Mesenchymal stem cell (in vitro differentiated cells and primary cell): ENCODE measurements around the gene ATP6V0A1.
"Not testable (repeated sequence)": the region's sequence is repeated elsewhere in the genome, so short reads cannot be mapped to it uniquely, and the experiment has no call there.

Source experiments
- DNase-seq: peaks from one replicate; pipeline ENCODE4 v3.0.0-alpha.2; 2013
- H2AFZ ChIP-seq: one replicate; pipeline ENCODE4 v1.6.1; 2013; ENCODE audit warnings: low read depth, mild to moderate bottlenecking, control low read depth, inconsistent platforms, low read length, moderate library complexity
- H2AK5ac ChIP-seq: 2 replicates; pipeline ENCODE4 v1.6.1; 2013; ENCODE audit warnings: low read length, moderate library complexity, mild to moderate bottlenecking, inconsistent platforms; ENCODE audit not compliant: severe bottlenecking
- H2BK120ac ChIP-seq: one replicate; pipeline ENCODE4 v1.6.1; 2013; ENCODE audit warnings: low read depth, mild to moderate bottlenecking, inconsistent platforms, low read length, moderate library complexity
- H2BK12ac ChIP-seq, 2 experiments: one replicate each; pipeline ENCODE4 v1.6.1; 2013; ENCODE audit warnings: inconsistent platforms in 2 of 2, low read length in 2 of 2, mild to moderate bottlenecking in 2 of 2, moderate library complexity in 2 of 2, control low read depth in 1 of 2
- H2BK15ac ChIP-seq: one replicate; pipeline ENCODE4 v1.6.1; 2013; ENCODE audit warnings: mild to moderate bottlenecking, low read depth, inconsistent platforms; ENCODE audit not compliant: poor library complexity, severe bottlenecking
- H2BK5ac ChIP-seq: 2 replicates; pipeline ENCODE4 v1.6.1; 2013; ENCODE audit warnings: low read depth, mild to moderate bottlenecking, low read length, control low read depth, inconsistent platforms; ENCODE audit not compliant: poor library complexity, severe bottlenecking
- H3K14ac ChIP-seq, 2 experiments: one replicate each; pipeline ENCODE4 v1.6.1; 2013; ENCODE audit warnings: inconsistent platforms in 2 of 2, low read length in 2 of 2, control low read depth in 1 of 2, mild to moderate bottlenecking in 1 of 2, moderate library complexity in 1 of 2
- H3K18ac ChIP-seq, 2 experiments: one replicate each; pipeline ENCODE4 v1.6.1; 2013; ENCODE audit warnings: inconsistent platforms in 2 of 2, low read length in 2 of 2, control low read depth in 1 of 2, low read depth in 1 of 2, mild to moderate bottlenecking in 1 of 2
- H3K23ac ChIP-seq, 2 experiments: one replicate each; pipeline ENCODE4 v1.6.1; 2013; ENCODE audit warnings: inconsistent platforms in 2 of 2, low read length in 2 of 2, mild to moderate bottlenecking in 2 of 2, moderate library complexity in 2 of 2, control low read depth in 1 of 2
- H3K27ac ChIP-seq: 2 replicates; pipeline ENCODE4 v1.5.1; 2013; ENCODE audit warnings: mild to moderate bottlenecking, moderate library complexity, low read length, control low read depth, inconsistent platforms; ENCODE audit not compliant: poor library complexity, severe bottlenecking
- H3K27me3 ChIP-seq, 2 experiments: 2 replicates each; pipeline versions ENCODE4 v1.6.1 to v1.7.0; 2013; ENCODE audit warnings: low read length in 2 of 2, mild to moderate bottlenecking in 2 of 2, moderate library complexity in 2 of 2, control low read depth in 1 of 2, inconsistent platforms in 1 of 2; ENCODE audit not compliant: control insufficient read depth in 1 of 2, insufficient read depth in 1 of 2
- H3K36me3 ChIP-seq, 2 experiments: 2 replicates each; pipeline versions ENCODE4 v1.6.1 to v1.7.0; 2013; ENCODE audit warnings: low read length in 2 of 2, control low read depth in 1 of 2, inconsistent platforms in 1 of 2, low read depth in 1 of 2, mild to moderate bottlenecking in 1 of 2; ENCODE audit not compliant: insufficient read depth in 2 of 2, control insufficient read depth in 1 of 2
- H3K4ac ChIP-seq, 2 experiments: one replicate each; pipeline ENCODE4 v1.6.1; 2013; ENCODE audit warnings: inconsistent platforms in 2 of 2, low read length in 2 of 2, mild to moderate bottlenecking in 2 of 2, moderate library complexity in 2 of 2, control low read depth in 1 of 2, low read depth in 1 of 2
- H3K4me1 ChIP-seq: 2 replicates; pipeline ENCODE4 v1.6.1; 2013; ENCODE audit warnings: low read depth, low read length, control low read depth; ENCODE audit not compliant: control insufficient read depth, insufficient read depth
- H3K4me2 ChIP-seq: 2 replicates; pipeline ENCODE4 v1.6.1; 2013; ENCODE audit warnings: low read length, mild to moderate bottlenecking, inconsistent platforms; ENCODE audit not compliant: poor library complexity, severe bottlenecking
- H3K4me3 ChIP-seq, 2 experiments: 2 replicates each; pipeline versions ENCODE4 v1.5.1 to v1.7.0; 2013; ENCODE audit warnings: low read length in 2 of 2, mild to moderate bottlenecking in 2 of 2, control low read depth in 1 of 2, low read depth in 1 of 2; ENCODE audit not compliant: insufficient read depth in 1 of 2
- H3K79me1 ChIP-seq: replicated peaks from 2 replicates; pipeline ENCODE4 v1.6.1; 2013; ENCODE audit warnings: mild to moderate bottlenecking, control low read depth, low read length, inconsistent platforms; ENCODE audit not compliant: poor library complexity, severe bottlenecking
- H3K9ac ChIP-seq: 2 replicates; pipeline ENCODE4 v1.7.0; 2013; ENCODE audit warnings: mild to moderate bottlenecking, low read length, moderate library complexity
- H3K9me3 ChIP-seq: 2 replicates; pipeline ENCODE4 v1.7.0; 2013; ENCODE audit warnings: mild to moderate bottlenecking, low read length; ENCODE audit not compliant: control insufficient read depth
- H4K8ac ChIP-seq: one replicate; pipeline ENCODE4 v1.6.1; 2013; ENCODE audit warnings: inconsistent platforms, mild to moderate bottlenecking, low read length, moderate library complexity
- H4K91ac ChIP-seq: one replicate; pipeline ENCODE4 v1.6.1; 2013; ENCODE audit warnings: mild to moderate bottlenecking, low read length, inconsistent platforms
- WGBS: methylation state at CpG from one replicate; pipeline ENCODE4 v1.1.7; 2013; ENCODE audit warnings: mixed read lengths; 5-methylcytosine and 5-hydroxymethylcytosine counted together

Gene ATP6V0A1

DNA sequence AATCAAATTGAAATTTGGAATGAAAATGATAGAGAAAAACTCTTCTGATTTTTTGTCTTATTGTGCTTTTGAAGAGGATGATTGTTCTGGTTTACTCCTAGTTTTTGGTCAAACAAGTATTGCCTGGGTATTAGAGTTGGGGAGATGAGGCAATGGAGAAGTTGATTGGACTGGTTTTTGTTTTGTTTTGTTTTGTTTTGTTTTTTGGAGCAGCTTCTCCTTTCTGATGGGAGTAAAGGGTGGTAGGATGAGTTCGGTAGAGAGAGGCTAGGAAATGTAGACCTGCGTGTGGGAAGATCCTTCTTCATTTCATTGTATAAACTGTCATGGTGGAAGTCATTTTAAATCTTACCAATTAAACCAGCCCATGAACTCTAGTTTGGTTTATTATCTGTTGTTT lies 17.7 kb downstream of the ATP6V0A1 start:
- Histone ChIP-seq H3K4me2 (no peak overlapping the region), H3K18ac (no peak overlapping the region), H2BK5ac (no peak overlapping the region), H3K4me1 (peaks cover 2% of the 10 kb centered on the region), H3K9ac (peak overlapping the region; percentile 62), H3K9me3 (no peaks in the 10 kb centered on the region), H2BK12ac (no peak overlapping the region), H2AFZ (no peak overlapping the region), H3K27ac (no peak overlapping the region), H2BK15ac (no peak overlapping the region), H2BK120ac (no peak overlapping the region), H3K27me3 (no peaks in the 10 kb centered on the region), H3K23ac (no peak overlapping the region), H2AK5ac (no peak overlapping the region), H3K4ac (no peak overlapping the region), H3K79me1 (peaks cover 4% of the 10 kb centered on the region), H3K4me3 (no peak overlapping the region), H4K8ac (no peak overlapping the region), H3K36me3 (peaks cover 21 to 76% of the 10 kb centered on the region in 2 experiments), H4K91ac (no peak overlapping the region), H3K14ac (no peak overlapping the region)
- no peak for DNase-seq
- no CpG with 5 or more reads among the region's 2 CpGs for WGBS

DNA sequence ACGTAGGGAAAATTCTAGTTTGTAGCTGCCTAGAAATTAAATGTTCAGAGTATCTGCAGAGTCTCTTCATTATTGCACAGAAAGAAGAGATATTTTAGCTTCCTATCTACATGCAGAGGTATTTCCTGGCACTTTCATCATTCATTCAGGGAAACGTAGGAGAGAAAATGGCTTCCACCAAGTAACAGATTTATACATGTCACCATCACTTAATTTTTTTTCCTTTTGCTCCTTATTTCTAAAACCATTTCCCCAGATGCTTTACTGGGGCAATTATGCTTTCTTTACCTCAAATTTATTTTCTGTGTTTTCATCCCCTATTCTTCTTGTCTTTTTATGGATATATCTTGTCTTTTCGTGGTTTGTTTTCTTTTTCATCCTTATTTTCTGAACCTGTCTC lies 18.5 kb downstream of the ATP6V0A1 start:
- WGBS: 95% methylated on average over 1 of the region's 3 CpGs
- H2AK5ac ChIP-seq: no peak overlapping the region
- no peak overlapping the region for H3K27ac ChIP-seq
- H3K79me1 ChIP-seq: peaks cover 4% of the 10 kb centered on the region
- H3K4me2 ChIP-seq: no peak overlapping the region
- H3K9ac ChIP-seq: no peak overlapping the region
- no peak overlapping the region for H2AFZ ChIP-seq
- H3K27me3 ChIP-seq: no peaks in the 10 kb centered on the region
- H4K91ac ChIP-seq: no peak overlapping the region
- H3K4me1 ChIP-seq: peaks cover 2% of the 10 kb centered on the region
- no peak overlapping the region for H4K8ac ChIP-seq
- DNase-seq: no peak
- no peaks in the 10 kb centered on the region for H3K9me3 ChIP-seq
- H3K23ac ChIP-seq: no peak overlapping the region
- no peak overlapping the region for H3K4me3 ChIP-seq
- H3K36me3 ChIP-seq: peaks cover 25 to 78% of the 10 kb centered on the region in 2 experiments
- H3K14ac ChIP-seq: no peak overlapping the region
- H2BK5ac ChIP-seq: no peak overlapping the region
- H3K18ac ChIP-seq: no peak overlapping the region
- no peak overlapping the region for H3K4ac ChIP-seq
- no peak overlapping the region for H2BK120ac ChIP-seq
- H2BK12ac ChIP-seq: no peak overlapping the region
- H2BK15ac ChIP-seq: no peak overlapping the region

DNA sequence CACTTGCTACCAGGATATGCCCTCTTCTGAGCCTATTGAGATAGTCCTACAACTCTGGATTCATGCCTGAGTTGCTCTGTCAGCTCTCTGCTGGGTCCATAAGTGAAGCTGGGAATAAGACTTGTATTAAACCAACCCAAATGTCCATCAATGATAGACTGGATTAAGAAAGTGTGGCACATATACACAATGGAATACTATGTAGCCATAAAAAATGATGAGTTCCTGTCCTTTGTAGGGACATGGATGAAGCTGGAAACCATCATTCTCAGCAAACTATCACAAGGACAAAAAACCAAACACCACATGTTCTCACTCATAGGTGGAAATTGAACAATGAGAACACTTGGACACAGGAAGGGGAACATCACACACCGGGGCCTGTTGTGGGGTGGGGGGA lies 19.1 kb downstream of the ATP6V0A1 start:
- not testable (repeated sequence) for H3K4me1 ChIP-seq, H3K9me3 ChIP-seq, H4K8ac ChIP-seq, H2BK120ac ChIP-seq, H3K4ac ChIP-seq, H2BK15ac ChIP-seq, H3K79me1 ChIP-seq, H3K18ac ChIP-seq, H2BK12ac ChIP-seq, H3K27me3 ChIP-seq, H3K4me2 ChIP-seq, H2BK5ac ChIP-seq, H3K27ac ChIP-seq, H2AK5ac ChIP-seq, H3K23ac ChIP-seq, H4K91ac ChIP-seq, H3K9ac ChIP-seq, DNase-seq, H3K14ac ChIP-seq, H3K4me3 ChIP-seq, H2AFZ ChIP-seq
- peaks cover 25 to 83% of the 10 kb centered on the region in 2 experiments for H3K36me3 ChIP-seq
- WGBS: no CpG with 5 or more reads among the region's 1 CpG

DNA sequence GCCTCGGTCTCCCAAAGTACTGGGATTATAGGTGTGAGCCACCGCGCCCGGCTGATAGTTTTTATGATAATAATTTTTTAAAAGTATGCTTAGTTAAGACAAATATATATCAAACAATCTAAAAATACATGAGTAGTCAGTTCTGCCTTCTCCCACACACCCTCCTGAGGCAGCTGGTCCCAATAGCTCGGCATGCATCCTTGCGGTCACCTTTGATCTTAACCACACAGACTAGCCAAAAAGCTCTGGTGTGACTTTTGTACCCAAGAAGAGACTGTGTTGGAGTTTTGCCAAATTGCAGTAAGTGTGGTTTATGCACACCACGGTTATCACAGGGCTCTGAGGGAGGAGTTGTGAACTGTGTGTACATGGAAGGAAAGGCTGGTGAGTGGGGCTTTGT lies 25.6 kb downstream of the ATP6V0A1 start:
- Histone ChIP-seq H2AFZ (peak overlapping the region; percentile 4), H3K4me3 (no peak overlapping the region), H3K36me3 (peaks cover 31 to 92% of the 10 kb centered on the region in 2 experiments), H2BK15ac (no peak overlapping the region), H3K14ac (no peak overlapping the region), H3K4me2 (no peak overlapping the region), H3K9ac (no peak overlapping the region), H2AK5ac (peak overlapping the region; percentile 77), H3K79me1 (peaks cover 3% of the 10 kb centered on the region), H3K9me3 (no peaks in the 10 kb centered on the region), H4K8ac (no peak overlapping the region), H2BK5ac (no peak overlapping the region), H3K4me1 (no peaks in the 10 kb centered on the region), H3K27ac (no peak overlapping the region), H3K23ac (no peak overlapping the region), H3K27me3 (no peaks in the 10 kb centered on the region), H2BK12ac (no peak overlapping the region), H3K4ac (no peak overlapping the region), H3K18ac (no peak overlapping the region), H4K91ac (no peak overlapping the region), H2BK120ac (no peak overlapping the region)
- no peak for DNase-seq
- 100% methylated on average over 2 of the region's 7 CpGs for whole genome bisulfite sequencing
